HG03521 (cell line): ENCODE data around the gene CABP4.
"Not testable (repeated sequence)": the region's sequence is repeated elsewhere in the genome, so short reads cannot be mapped to it uniquely, and the experiment has no call there.

ENCODE experiments used
- ATAC-seq: cut with Tn5 transposase; IDR thresholded peaks from one replicate; pipeline ENCODE4 v1.9.1; 2021; ENCODE audit warnings: mild to moderate bottlenecking, moderate library complexity; ENCODE audit not compliant: unreplicated experiment

CABP4 gene

GRCh38 chr11:67418476-67419281 is 36.5 kb upstream of the CABP4 start:
- ATAC-seq = no peak

GRCh38 chr11:67419325-67420049 is 35.7 kb upstream of the CABP4 start:
- no peak for ATAC-seq

GRCh38 chr11:67420147-67420645 is 35.0 kb upstream of the CABP4 start:
- no peak for ATAC-seq

GRCh38 chr11:67420646-67421429 is 34.3 kb upstream of the CABP4 start:
- ATAC-seq = peak; percentile 84

- no peak for ATAC-seq
Measured at GRCh38 chr11:67421430-67422031, 33.6 kb upstream of the CABP4 start.

- ATAC-seq = no peak
Measured at GRCh38 chr11:67422891-67423290, 32.3 kb upstream of the CABP4 start.

GRCh38 chr11:67423466-67423865 is 31.7 kb upstream of the CABP4 start:
- no peak for ATAC-seq

- ATAC-seq = no peak
Measured at GRCh38 chr11:67423891-67424613, 31.1 kb upstream of the CABP4 start.

GRCh38 chr11:67427364-67427859 is 27.7 kb upstream of the CABP4 start:
- ATAC-seq = not testable (repeated sequence)

- ATAC-seq = peak; percentile 78
Measured at GRCh38 chr11:67428052-67429001, 26.8 kb upstream of the CABP4 start, which contains the start of gene RPS6KB2. TSS of gene RPS6KB2 (plus strand) at chr11:67428494. CDS start at chr11:67428546, 52 bp downstream.

GRCh38 chr11:67429038-67429668 is 26.0 kb upstream of the CABP4 start:
- no peak for ATAC-seq

GRCh38 chr11:67429722-67430121 is 25.4 kb upstream of the CABP4 start:
- ATAC-seq = no peak

GRCh38 chr11:67431346-67432249 is 23.6 kb upstream of the CABP4 start:
- no peak for ATAC-seq

- no peak for ATAC-seq
Measured at GRCh38 chr11:67432655-67433349, 22.4 kb upstream of the CABP4 start.

GRCh38 chr11:67433536-67434394 is 21.4 kb upstream of the CABP4 start:
- ATAC-seq = no peak

GRCh38 chr11:67434395-67434881 is 20.7 kb upstream of the CABP4 start:
- no peak for ATAC-seq
